ENCODE data around the gene WIPF3. TPM values are rescaled to one million over a fixed set of nuclear protein-coding genes. Genes with fewer than 3 reads are reported as not detected.
"Not testable (repeated sequence)": the region's sequence is repeated elsewhere in the genome, so short reads cannot be mapped to it uniquely, and the experiment has no call there.

Gene WIPF3
- total and polyA plus RNA-seq, 2 experiments from 2014 or later: 1.4 to 2.8 TPM

DNA sequence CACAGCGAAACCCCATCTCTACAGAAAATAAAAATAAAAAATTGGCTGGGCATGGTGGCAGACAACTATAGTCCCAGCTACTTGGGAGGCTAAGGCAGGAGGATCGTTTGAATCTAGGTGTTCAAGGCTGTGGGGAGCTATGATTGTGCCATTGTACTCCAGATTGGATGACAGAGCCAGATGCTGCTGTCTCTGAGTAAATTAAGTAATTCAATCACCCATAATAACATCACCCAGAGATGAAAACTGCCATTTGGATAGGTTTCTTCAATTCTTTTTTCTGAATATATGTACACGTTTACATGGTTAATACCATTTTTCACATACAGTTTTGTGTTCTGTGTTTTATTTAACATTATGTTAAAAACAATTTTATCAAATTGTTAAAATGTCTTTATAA, 79.3 kb downstream of the WIPF3 start:
- H3K27ac ChIP-seq: no peak overlapping the region
- no peaks in the 10 kb centered on the region for H3K36me3 ChIP-seq

DNA sequence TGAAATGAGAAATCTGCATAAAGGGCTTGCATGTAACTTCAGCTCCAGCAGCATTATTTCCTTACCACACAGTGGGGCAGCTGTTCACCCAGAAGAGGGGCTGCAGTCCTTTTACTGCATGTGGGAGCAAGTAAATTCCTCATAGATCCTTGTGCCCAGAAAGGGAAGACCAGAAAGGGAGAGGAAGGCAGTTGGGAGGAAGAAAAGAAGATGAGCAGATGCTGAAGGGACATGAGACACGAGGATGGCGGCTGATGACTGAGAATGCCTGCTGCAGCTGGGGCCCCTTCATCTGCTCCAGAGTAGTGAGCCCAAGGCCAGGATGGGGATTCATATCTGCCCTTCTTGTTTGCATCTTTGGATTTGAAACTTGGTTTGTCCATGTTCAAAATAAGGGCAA, 80.5 kb downstream of the WIPF3 start:
- no peak overlapping the region for H3K27ac ChIP-seq
- no peaks in the 10 kb centered on the region for H3K9me3 ChIP-seq (ENCODE audit: low read depth)
- DNase-seq (ENCODE audit: low read depth in 1 of 2, low spot score in 1 of 2): no peak
- peaks cover 32% of the 10 kb centered on the region for H3K27me3 ChIP-seq
- TF ChIP-seq, protein P1, sequence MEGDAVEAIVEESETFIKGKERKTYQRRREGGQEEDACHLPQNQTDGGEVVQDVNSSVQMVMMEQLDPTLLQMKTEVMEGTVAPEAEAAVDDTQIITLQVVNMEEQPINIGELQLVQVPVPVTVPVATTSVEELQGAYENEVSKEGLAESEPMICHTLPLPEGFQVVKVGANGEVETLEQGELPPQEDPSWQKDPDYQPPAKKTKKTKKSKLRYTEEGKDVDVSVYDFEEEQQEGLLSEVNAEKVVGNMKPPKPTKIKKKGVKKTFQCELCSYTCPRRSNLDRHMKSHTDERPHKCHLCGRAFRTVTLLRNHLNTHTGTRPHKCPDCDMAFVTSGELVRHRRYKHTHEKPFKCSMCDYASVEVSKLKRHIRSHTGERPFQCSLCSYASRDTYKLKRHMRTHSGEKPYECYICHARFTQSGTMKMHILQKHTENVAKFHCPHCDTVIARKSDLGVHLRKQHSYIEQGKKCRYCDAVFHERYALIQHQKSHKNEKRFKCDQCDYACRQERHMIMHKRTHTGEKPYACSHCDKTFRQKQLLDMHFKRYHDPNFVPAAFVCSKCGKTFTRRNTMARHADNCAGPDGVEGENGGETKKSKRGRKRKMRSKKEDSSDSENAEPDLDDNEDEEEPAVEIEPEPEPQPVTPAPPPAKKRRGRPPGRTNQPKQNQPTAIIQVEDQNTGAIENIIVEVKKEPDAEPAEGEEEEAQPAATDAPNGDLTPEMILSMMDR (IDR thresholded peaks at IDR 0.05; ENCODE audit: low read depth, low read length): no peak
- H3K4me1 ChIP-seq (ENCODE audit: low read depth): no peaks in the 10 kb centered on the region
- no peak overlapping the region for H3K4me3 ChIP-seq
- H3K36me3 ChIP-seq: no peaks in the 10 kb centered on the region

More for the DNA sequence above, 79.3 kb downstream of the WIPF3 start:
- H3K4me3 ChIP-seq: no peak overlapping the region
- H3K27me3 ChIP-seq: peaks cover 32% of the 10 kb centered on the region
- H3K9me3 ChIP-seq (ENCODE audit: low read depth): no peaks in the 10 kb centered on the region
- TF ChIP-seq, protein P1 (IDR thresholded peaks at IDR 0.05; ENCODE audit: low read depth, low read length): no peak
- H3K4me1 ChIP-seq (ENCODE audit: low read depth): no peaks in the 10 kb centered on the region
- DNase-seq (ENCODE audit: low read depth in 1 of 2, low spot score in 1 of 2): no peak

DNA sequence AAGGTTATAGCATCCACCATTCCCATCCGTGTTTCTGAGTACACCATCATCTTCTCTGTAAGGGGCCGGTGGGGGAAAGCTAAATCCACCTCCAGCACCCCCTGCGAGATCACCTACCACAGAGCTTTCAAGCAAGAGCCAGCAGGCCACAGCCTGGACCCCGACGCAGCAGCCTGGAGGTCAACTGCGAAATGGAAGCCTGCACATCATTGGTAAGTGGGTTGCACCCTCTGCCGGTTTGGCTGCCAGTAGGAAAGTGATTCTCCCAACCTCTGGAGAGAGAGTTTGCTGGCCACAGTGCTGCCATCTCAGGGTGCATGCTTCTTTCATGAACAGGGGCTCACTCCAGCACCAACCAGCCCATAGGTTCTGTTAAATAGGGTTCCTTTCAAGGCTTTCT, 81.7 kb downstream of the WIPF3 start:
- H3K4me1 ChIP-seq (ENCODE audit: low read depth): no peaks in the 10 kb centered on the region
- TF ChIP-seq, protein P1 (IDR thresholded peaks at IDR 0.05; ENCODE audit: low read depth, low read length): no peak
- no peaks in the 10 kb centered on the region for H3K9me3 ChIP-seq (ENCODE audit: low read depth)
- no peaks in the 10 kb centered on the region for H3K36me3 ChIP-seq
- H3K27ac ChIP-seq: no peak overlapping the region
- DNase-seq (ENCODE audit: low read depth in 1 of 2, low spot score in 1 of 2): no peak
- peaks cover 25% of the 10 kb centered on the region for H3K27me3 ChIP-seq
- H3K4me3 ChIP-seq: no peak overlapping the region

DNA sequence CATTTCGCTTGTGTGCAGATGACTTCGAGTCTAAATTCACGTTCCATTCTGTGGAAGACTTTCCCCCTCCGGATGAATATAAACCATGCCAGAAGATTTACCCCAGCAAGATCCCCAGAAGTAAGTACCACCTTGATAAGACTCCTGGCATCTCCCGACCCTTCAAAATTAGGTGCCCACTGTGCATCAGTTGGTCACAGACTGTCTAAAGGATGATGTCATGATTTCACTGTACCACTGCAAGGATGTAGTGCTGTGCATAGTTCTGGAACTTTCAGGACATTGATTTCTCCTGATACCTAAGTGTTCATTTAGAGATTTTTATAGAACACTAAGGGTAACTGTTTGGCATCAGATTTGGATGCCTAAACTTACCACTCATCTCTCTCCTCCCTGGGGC, 83.0 kb downstream of the WIPF3 start:
- TF ChIP-seq, protein P1 (IDR thresholded peaks at IDR 0.05; ENCODE audit: low read depth, low read length): no peak
- no peaks in the 10 kb centered on the region for H3K4me1 ChIP-seq (ENCODE audit: low read depth)

DNA sequence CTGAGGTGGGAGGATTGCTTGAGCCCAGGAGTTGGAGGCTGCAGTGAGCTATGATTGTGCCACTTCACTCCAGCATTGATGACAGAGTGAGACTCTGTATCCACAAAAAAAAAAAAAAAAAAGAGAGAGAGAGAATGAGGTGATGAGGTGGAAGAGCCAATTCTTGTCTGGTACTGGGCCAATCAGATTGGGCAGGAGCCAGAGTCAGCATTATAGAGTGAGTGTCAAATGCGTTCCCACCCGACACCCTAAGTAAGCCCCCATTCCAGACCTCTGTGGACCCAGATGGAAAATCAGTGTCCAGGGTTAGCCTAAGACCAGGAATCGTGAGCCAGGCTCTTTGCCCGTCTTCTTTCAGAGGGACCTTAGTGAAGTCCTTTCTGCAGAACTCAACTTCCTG, 83.9 kb downstream of the WIPF3 start:
- TF ChIP-seq, protein P1 (IDR thresholded peaks at IDR 0.05; ENCODE audit: low read depth, low read length): no peak
- Histone ChIP-seq H3K36me3 (no peaks in the 10 kb centered on the region), H3K27ac (no peak overlapping the region), H3K9me3 (ENCODE audit: low read depth) (no peaks in the 10 kb centered on the region), H3K4me3 (no peak overlapping the region), H3K4me1 (ENCODE audit: low read depth) (no peaks in the 10 kb centered on the region), H3K27me3 (peaks cover 2% of the 10 kb centered on the region)
- no peak for DNase-seq (ENCODE audit: low read depth in 1 of 2, low spot score in 1 of 2)

More for the DNA sequence above, 83.0 kb downstream of the WIPF3 start:
- Histone ChIP-seq H3K36me3 (no peaks in the 10 kb centered on the region), H3K27ac (no peak overlapping the region), H3K4me3 (no peak overlapping the region), H3K27me3 (peaks cover 12% of the 10 kb centered on the region), H3K9me3 (ENCODE audit: low read depth) (no peaks in the 10 kb centered on the region)
- no peak for DNase-seq (ENCODE audit: low read depth in 1 of 2, low spot score in 1 of 2)

DNA sequence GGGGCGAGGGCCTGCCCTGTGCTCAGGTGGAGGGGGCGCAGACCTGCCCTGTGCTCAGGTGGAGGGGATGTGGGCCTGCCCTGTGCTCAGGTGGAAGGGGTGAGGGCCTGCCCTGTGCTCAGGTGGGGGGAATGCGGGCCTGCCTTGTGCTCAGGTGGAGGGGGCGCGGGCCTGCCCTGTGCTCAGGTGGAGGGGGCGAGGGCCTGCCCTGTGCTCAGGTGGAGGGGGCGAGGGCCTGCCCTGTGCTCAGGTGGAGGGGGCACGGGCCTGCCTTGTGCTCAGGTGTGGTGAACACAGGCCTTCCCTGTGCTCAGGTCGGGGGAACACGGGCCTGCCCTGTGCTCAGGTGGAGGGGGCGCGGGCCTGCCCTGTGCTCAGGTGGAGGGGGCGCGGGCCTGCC, 84.5 kb downstream of the WIPF3 start:
- H3K27ac ChIP-seq; H3K36me3 ChIP-seq; H3K9me3 ChIP-seq (ENCODE audit: low read depth); H3K27me3 ChIP-seq; H3K4me1 ChIP-seq (ENCODE audit: low read depth); H3K4me3 ChIP-seq; DNase-seq (ENCODE audit: low read depth in 1 of 2, low spot score in 1 of 2): not testable (repeated sequence)
